GM04504 (cell line): Measurements from ENCODE around the gene SLC26A5.
A peak's percentile ranks its signal among the peaks of the same experiment; 100 is the strongest.
"Not testable (repeated sequence)": the region's sequence is repeated elsewhere in the genome, so short reads cannot be mapped to it uniquely, and the experiment has no call there.

Experiments
- DNase-seq: peaks from one replicate; pipeline ENCODE4 v3.0.0-alpha.2; 2012; ENCODE audit warnings: low read depth

SLC26A5 gene

GRCh38 chr7:103399687-103400086 is 46.3 kb downstream of the SLC26A5 start:
- DNase-seq: not testable (repeated sequence)

GRCh38 chr7:103398483-103399127 is 47.4 kb downstream of the SLC26A5 start:
- DNase-seq: no peak

- no peak for DNase-seq
Observed at GRCh38 chr7:103396471-103396870, 49.5 kb downstream of the SLC26A5 start.

GRCh38 chr7:103395071-103395470 is 50.9 kb downstream of the SLC26A5 start:
- no peak for DNase-seq

GRCh38 chr7:103394566-103394965 is 51.4 kb downstream of the SLC26A5 start:
- no peak for DNase-seq

- no peak for DNase-seq
Observed at GRCh38 chr7:103391976-103392375, 54.0 kb downstream of the SLC26A5 start.

- no peak for DNase-seq
Observed at GRCh38 chr7:103391150-103391549, 54.9 kb downstream of the SLC26A5 start.

GRCh38 chr7:103389263-103389662 is 56.7 kb downstream of the SLC26A5 start:
- no peak for DNase-seq

GRCh38 chr7:103388469-103389140 is 57.4 kb downstream of the SLC26A5 start:
- DNase-seq: no peak

GRCh38 chr7:103387242-103387641 is 58.8 kb downstream of the SLC26A5 start:
- no peak for DNase-seq

GRCh38 chr7:103382032-103382402 is 64.0 kb downstream of the SLC26A5 start:
- no peak for DNase-seq

- DNase-seq: no peak
Observed at GRCh38 chr7:103381280-103382031, 64.6 kb downstream of the SLC26A5 start.

GRCh38 chr7:103380395-103381191 is 65.4 kb downstream of the SLC26A5 start:
- DNase-seq: no peak

GRCh38 chr7:103379270-103379975 is 66.6 kb downstream of the SLC26A5 start:
- DNase-seq: no peak

- no peak for DNase-seq
Observed at GRCh38 chr7:103373866-103374643, 72.0 kb downstream of the SLC26A5 start.

GRCh38 chr7:103369432-103369831 is 76.6 kb downstream of the SLC26A5 start:
- no peak for DNase-seq

GRCh38 chr7:103349805-103350204 is 96.2 kb downstream of the SLC26A5 start:
- no peak for DNase-seq

GRCh38 chr7:103348959-103349358 is 97.0 kb downstream of the SLC26A5 start:
- DNase-seq: no peak

GRCh38 chr7:103348452-103348851 is 97.6 kb downstream of the SLC26A5 start:
- DNase-seq: no peak

- DNase-seq: peak; percentile 82
Observed at GRCh38 chr7:103347507-103348267, 98.3 kb downstream of the SLC26A5 start, which contains the start of gene PSMC2. PSMC2 (plus strand) TSS chr7:103347643; CDS start chr7:103347712, 69 bp downstream.
